SK-N-MC (cell line): Measurements from ENCODE around the gene NFATC2.

Experiments
- FOXP2 ChIP-seq: optimal IDR thresholded peaks from 2 replicates; pipeline ENCODE3; 2011; ENCODE audit warnings: mild to moderate bottlenecking, moderate library complexity; ENCODE audit not compliant: insufficient read depth; ENCODE audit errors: extremely low read length, control extremely low read depth
- POLR2AphosphoS5 ChIP-seq: IDR thresholded peaks from 2 replicates; pipeline ENCODE4 v1.6.1; 2012; ENCODE audit warnings: mild to moderate bottlenecking, low read depth, low read length, borderline replicate concordance

- TF ChIP-seq POLR2AphosphoS5: no peak
- no peak for TF ChIP-seq FOXP2
Observed at GRCh38 chr20:51447765-51448148, 94.8 kb downstream of the NFATC2 start.
